HepG2 (cell line): Measurements from ENCODE around the gene YKT6. TPM values are rescaled to one million over a fixed set of nuclear protein-coding genes. Genes with fewer than 3 reads are reported as not detected.

Source experiments
- AHR ChIP-seq: IDR thresholded peaks from 2 replicates; pipeline ENCODE4 v1.6.1; 2018; ENCODE audit warnings: missing genetic modification reagents, missing compliant biosample characterization
- CAMTA2 ChIP-seq: sonication (generic); formaldehyde crosslinking; IDR thresholded peaks from 2 replicates; pipeline ENCODE4 v1.4.0; 2020; ENCODE audit warnings: mild to moderate bottlenecking, missing genetic modification reagents, borderline replicate concordance
- KDM1A ChIP-seq: IDR thresholded peaks from 2 replicates; pipeline ENCODE4 v1.6.1; 2016; ENCODE audit warnings: missing compliant biosample characterization
- MAZ ChIP-seq, 2 experiments: sonication (generic) in 1 of 2; formaldehyde crosslinking in 1 of 2; IDR thresholded peaks; 2 replicates each; pipeline versions ENCODE4 v1.5.0 to v1.6.1; 2012 to 2020; ENCODE audit warnings: low read depth in 2 of 2, mild to moderate bottlenecking in 2 of 2, borderline replicate concordance in 1 of 2, improper control_type of control experiment in 1 of 2, low read length in 1 of 2, missing genetic modification reagents in 1 of 2, moderate library complexity in 1 of 2
- MED1 ChIP-seq: sonication (generic); formaldehyde crosslinking; IDR thresholded peaks from 2 replicates; pipeline ENCODE4 v1.4.0; 2020; ENCODE audit warnings: missing genetic modification reagents
- MTF2 ChIP-seq: sonication (generic); formaldehyde crosslinking; IDR thresholded peaks from 2 replicates; pipeline ENCODE4 v1.5.0; 2020; ENCODE audit warnings: missing genetic modification reagents, borderline replicate concordance
- NR1H2 ChIP-seq: sonication (generic); formaldehyde crosslinking; IDR thresholded peaks from 2 replicates; pipeline ENCODE4 v1.8.1; 2022; ENCODE audit warnings: low read depth, missing genetic modification reagents, borderline replicate concordance
- RFX3 ChIP-seq: IDR thresholded peaks from 2 replicates; pipeline ENCODE4 v1.6.1; 2016; ENCODE audit warnings: missing biosample characterization, missing genetic modification reagents
- TBX3 ChIP-seq: fragments of 450-650 bp; IDR thresholded peaks from 2 replicates; pipeline ENCODE4 v1.6.1; 2017; ENCODE audit warnings: antibody characterized with exemption, mild to moderate bottlenecking, inconsistent platforms, borderline replicate concordance
- TCF12 ChIP-seq, 2 experiments: fragments of 450-650 bp in 1 of 2; sonication (generic) in 1 of 2; formaldehyde crosslinking in 1 of 2; IDR thresholded peaks; 2 replicates each; pipeline versions ENCODE4 v1.6.1 to v1.8.0; 2017 to 2022; ENCODE audit warnings: antibody characterized with exemption in 1 of 2, mild to moderate bottlenecking in 1 of 2, missing genetic modification reagents in 1 of 2, moderate library complexity in 1 of 2
- ZFX ChIP-seq: sonication (generic); formaldehyde crosslinking; IDR thresholded peaks from 2 replicates; pipeline ENCODE4 v1.4.0; 2020; ENCODE audit warnings: mild to moderate bottlenecking, low read depth, missing genetic modification reagents, moderate library complexity
- ZNF160 ChIP-seq: sonication (generic); formaldehyde crosslinking; IDR thresholded peaks from 2 replicates; pipeline ENCODE4 v1.8.0; 2022; ENCODE audit warnings: mild to moderate bottlenecking, inconsistent platforms, missing genetic modification reagents
- ZNF780A ChIP-seq: sonication (generic); formaldehyde crosslinking; IDR thresholded peaks from 2 replicates; pipeline ENCODE4 v1.8.0; 2022; ENCODE audit warnings: mild to moderate bottlenecking, missing genetic modification reagents, moderate library complexity
- ZNF782 ChIP-seq: sonication (generic); formaldehyde crosslinking; IDR thresholded peaks from 2 replicates; pipeline ENCODE4 v1.4.0; 2020; ENCODE audit warnings: missing genetic modification reagents, mild to moderate bottlenecking, borderline replicate concordance
- polyA plus RNA-seq, 8 experiments: library from polyadenylated mRNA; depleted of rRNA in 3 of 8; stranded (reverse) in 7 of 8; unstranded in 1 of 8; fragments of >200 nt; fragmentation: Illumina TruSeq in 4 of 8; extraction: Trizol in 4 of 8; gene quantifications; 2 replicates each; pipeline versions ENCODE4 v1.2.1 to v1.2.3, GENCODE V29; 2011 to 2016; ENCODE audit warnings: low read depth in 4 of 8, missing spikeins in 1 of 8, mixed read lengths in 1 of 8; ENCODE audit not compliant: insufficient read depth in 1 of 8
- total RNA-seq, 5 experiments: library from RNA; depleted of rRNA; stranded (reverse); fragments of >200 nt; fragmentation: Illumina TruSeq; extraction: Trizol; gene quantifications; 2 replicates each; pipeline ENCODE4 v1.2.3, GENCODE V29; 2016; ENCODE audit warnings: low read depth in 1 of 5
- TF ChIP-seq, protein P1 (sequence below): sonication (generic); formaldehyde crosslinking; IDR thresholded peaks from 2 replicates; pipeline ENCODE4 v1.8.1; 2023; ENCODE audit warnings: mild to moderate bottlenecking, missing genetic modification reagents
- TF ChIP-seq, protein P2 (sequence below): IDR thresholded peaks from 2 replicates; pipeline ENCODE4 v1.6.1; 2016; ENCODE audit warnings: missing genetic modification reagents, missing compliant biosample characterization
- TF ChIP-seq, protein P3 (sequence below): sonication (generic); formaldehyde crosslinking; IDR thresholded peaks from 2 replicates; pipeline ENCODE4 v1.9.0; 2021; ENCODE audit warnings: missing genetic modification reagents, borderline replicate concordance
- TF ChIP-seq, protein P4 (sequence below): sonication (generic); formaldehyde crosslinking; IDR thresholded peaks from 2 replicates; pipeline ENCODE4 v1.4.0; 2020; ENCODE audit warnings: mild to moderate bottlenecking, missing genetic modification reagents

Gene YKT6
- total and polyA plus RNA-seq, 2 of the 13 experiments (the other 11 are each of a cell fraction or from before 2014, with no cell fraction given): 52.2 to 60.3 TPM

DNA sequence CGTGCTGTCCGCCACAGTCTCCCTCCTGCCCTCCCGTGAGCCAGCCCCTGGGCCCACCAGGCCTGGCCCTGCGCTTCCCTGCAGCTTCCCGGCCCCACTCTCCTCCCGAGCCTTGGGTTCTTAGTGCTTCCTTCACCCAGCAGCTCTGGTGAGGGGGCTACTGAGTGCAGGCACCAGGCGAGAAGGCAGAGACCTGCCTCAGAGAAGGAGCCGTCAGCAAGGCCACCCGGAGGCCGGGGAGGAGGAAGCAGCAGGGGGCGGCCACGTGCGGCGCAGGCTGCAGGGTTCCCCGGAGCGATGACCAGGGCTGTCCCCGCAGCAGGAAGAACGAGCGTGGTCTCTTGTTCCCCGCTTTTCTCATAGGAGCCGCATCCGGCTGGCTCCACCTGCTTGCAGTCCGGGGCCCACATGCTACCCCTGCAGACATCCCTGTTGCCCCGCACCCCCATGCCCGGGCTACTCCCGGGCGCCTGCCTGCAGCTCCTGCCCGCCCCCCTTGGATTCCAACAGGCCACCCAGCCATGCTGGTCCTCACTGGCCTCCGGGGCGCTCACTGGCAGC, 20.5 kb downstream of the YKT6 start (continued):
- TF ChIP-seq, protein P1, sequence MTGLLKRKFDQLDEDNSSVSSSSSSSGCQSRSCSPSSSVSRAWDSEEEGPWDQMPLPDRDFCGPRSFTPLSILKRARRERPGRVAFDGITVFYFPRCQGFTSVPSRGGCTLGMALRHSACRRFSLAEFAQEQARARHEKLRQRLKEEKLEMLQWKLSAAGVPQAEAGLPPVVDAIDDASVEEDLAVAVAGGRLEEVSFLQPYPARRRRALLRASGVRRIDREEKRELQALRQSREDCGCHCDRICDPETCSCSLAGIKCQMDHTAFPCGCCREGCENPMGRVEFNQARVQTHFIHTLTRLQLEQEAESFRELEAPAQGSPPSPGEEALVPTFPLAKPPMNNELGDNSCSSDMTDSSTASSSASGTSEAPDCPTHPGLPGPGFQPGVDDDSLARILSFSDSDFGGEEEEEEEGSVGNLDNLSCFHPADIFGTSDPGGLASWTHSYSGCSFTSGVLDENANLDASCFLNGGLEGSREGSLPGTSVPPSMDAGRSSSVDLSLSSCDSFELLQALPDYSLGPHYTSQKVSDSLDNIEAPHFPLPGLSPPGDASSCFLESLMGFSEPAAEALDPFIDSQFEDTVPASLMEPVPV: peak; percentile 78; the same call in 1 of the 2 replicates
- TF ChIP-seq RFX3 (CRISPR knock-in tag) (no peak), ZNF160 (CRISPR knock-in tag) (0 out of 2 replicates have a peak, but pooled peaks have one; percentile 49), TBX3 (no peak), TCF12 (IDR thresholded peaks at IDR 0.05) (no peak), TCF12 (CRISPR knock-in tag; IDR thresholded peaks at IDR 0.05) (no peak), ZFX (CRISPR knock-in tag) (peak; percentile 83), ZNF780A (no peak), ZNF782 (CRISPR knock-in tag) (peak; percentile 86; the same call in 1 of the 2 replicates), NR1H2 (CRISPR knock-in tag) (0 out of 2 replicates have a peak, but pooled peaks have one; percentile 43), KDM1A (CRISPR knock-in tag) (no peak), MAZ (IDR thresholded peaks at IDR 0.05; ENCODE audit: borderline replicate concordance, low read depth, low read length) (0 out of 2 replicates have a peak, but pooled peaks have one; percentile 30), MAZ (CRISPR knock-in tag; IDR thresholded peaks at IDR 0.05; ENCODE audit: low read depth) (peak; percentile 58; the same call in 1 of the 2 replicates), MED1 (peak; percentile 52), AHR (CRISPR knock-in tag) (peak; percentile 90; the same call in 1 of the 2 replicates), CAMTA2 (CRISPR knock-in tag) (no peak), MTF2 (CRISPR knock-in tag) (no peak)
- TF ChIP-seq, protein P2, sequence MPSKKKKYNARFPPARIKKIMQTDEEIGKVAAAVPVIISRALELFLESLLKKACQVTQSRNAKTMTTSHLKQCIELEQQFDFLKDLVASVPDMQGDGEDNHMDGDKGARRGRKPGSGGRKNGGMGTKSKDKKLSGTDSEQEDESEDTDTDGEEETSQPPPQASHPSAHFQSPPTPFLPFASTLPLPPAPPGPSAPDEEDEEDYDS: no peak
- TF ChIP-seq, protein P3, sequence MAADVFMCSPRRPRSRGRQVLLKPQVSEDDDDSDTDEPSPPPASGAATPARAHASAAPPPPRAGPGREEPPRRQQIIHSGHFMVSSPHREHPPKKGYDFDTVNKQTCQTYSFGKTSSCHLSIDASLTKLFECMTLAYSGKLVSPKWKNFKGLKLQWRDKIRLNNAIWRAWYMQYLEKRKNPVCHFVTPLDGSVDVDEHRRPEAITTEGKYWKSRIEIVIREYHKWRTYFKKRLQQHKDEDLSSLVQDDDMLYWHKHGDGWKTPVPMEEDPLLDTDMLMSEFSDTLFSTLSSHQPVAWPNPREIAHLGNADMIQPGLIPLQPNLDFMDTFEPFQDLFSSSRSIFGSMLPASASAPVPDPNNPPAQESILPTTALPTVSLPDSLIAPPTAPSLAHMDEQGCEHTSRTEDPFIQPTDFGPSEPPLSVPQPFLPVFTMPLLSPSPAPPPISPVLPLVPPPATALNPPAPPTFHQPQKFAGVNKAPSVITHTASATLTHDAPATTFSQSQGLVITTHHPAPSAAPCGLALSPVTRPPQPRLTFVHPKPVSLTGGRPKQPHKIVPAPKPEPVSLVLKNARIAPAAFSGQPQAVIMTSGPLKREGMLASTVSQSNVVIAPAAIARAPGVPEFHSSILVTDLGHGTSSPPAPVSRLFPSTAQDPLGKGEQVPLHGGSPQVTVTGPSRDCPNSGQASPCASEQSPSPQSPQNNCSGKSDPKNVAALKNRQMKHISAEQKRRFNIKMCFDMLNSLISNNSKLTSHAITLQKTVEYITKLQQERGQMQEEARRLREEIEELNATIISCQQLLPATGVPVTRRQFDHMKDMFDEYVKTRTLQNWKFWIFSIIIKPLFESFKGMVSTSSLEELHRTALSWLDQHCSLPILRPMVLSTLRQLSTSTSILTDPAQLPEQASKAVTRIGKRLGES (CRISPR knock-in tag): 0 out of 2 replicates have a peak, but pooled peaks have one; percentile 26
- TF ChIP-seq, protein P4, sequence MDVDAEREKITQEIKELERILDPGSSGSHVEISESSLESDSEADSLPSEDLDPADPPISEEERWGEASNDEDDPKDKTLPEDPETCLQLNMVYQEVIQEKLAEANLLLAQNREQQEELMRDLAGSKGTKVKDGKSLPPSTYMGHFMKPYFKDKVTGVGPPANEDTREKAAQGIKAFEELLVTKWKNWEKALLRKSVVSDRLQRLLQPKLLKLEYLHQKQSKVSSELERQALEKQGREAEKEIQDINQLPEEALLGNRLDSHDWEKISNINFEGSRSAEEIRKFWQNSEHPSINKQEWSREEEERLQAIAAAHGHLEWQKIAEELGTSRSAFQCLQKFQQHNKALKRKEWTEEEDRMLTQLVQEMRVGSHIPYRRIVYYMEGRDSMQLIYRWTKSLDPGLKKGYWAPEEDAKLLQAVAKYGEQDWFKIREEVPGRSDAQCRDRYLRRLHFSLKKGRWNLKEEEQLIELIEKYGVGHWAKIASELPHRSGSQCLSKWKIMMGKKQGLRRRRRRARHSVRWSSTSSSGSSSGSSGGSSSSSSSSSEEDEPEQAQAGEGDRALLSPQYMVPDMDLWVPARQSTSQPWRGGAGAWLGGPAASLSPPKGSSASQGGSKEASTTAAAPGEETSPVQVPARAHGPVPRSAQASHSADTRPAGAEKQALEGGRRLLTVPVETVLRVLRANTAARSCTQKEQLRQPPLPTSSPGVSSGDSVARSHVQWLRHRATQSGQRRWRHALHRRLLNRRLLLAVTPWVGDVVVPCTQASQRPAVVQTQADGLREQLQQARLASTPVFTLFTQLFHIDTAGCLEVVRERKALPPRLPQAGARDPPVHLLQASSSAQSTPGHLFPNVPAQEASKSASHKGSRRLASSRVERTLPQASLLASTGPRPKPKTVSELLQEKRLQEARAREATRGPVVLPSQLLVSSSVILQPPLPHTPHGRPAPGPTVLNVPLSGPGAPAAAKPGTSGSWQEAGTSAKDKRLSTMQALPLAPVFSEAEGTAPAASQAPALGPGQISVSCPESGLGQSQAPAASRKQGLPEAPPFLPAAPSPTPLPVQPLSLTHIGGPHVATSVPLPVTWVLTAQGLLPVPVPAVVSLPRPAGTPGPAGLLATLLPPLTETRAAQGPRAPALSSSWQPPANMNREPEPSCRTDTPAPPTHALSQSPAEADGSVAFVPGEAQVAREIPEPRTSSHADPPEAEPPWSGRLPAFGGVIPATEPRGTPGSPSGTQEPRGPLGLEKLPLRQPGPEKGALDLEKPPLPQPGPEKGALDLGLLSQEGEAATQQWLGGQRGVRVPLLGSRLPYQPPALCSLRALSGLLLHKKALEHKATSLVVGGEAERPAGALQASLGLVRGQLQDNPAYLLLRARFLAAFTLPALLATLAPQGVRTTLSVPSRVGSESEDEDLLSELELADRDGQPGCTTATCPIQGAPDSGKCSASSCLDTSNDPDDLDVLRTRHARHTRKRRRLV (CRISPR knock-in tag): no peak
